ENCODE measurements around the gene ZFYVE28.

DNA sequence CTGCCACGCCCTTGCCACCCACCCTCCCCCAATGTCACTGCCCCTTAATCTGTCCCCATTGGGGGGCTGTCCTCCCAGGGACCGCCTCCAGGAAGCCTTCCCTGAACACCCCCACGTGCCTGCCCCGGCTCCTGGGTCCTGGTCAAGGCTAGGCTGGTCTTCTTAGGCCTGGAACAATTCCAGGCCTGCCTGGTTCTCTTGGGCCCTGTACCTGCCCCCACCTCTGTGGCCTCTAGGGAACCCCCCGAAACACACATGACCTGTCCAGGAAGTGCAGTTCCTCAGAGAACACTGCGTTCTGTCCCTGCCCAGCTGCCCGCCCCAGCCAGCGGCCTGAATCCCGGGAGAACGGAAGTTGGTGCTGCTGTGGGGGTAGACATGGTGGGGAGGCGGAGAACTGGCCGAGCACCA is 161.7 kb downstream of the ZFYVE28 start:
- TF ChIP-seq EZH2 (IDR thresholded peaks at IDR 0.05; ENCODE audit: insufficient read depth, poor library complexity, severe bottlenecking) (no peak), EZH2phosphoT487 (IDR thresholded peaks at IDR 0.05; ENCODE audit: insufficient read depth, low read depth) (no peak)
